Measurements from ENCODE around the gene GOLGA8T.
"Not testable (repeated sequence)": the region's sequence is repeated elsewhere in the genome, so short reads cannot be mapped to it uniquely, and the experiment has no call there.

- not testable (repeated sequence) for TF ChIP-seq CTCF (IDR thresholded peaks at IDR 0.05; ENCODE audit: extremely low read depth in 1 of 2, insufficient read depth in 1 of 2, low read depth in 1 of 2, low read length in 2 of 2); POLR2A (IDR thresholded peaks at IDR 0.05; ENCODE audit: low read depth, low read length); EZH2 (IDR thresholded peaks at IDR 0.05; ENCODE audit: borderline replicate concordance, low read depth, low read length, severe bottlenecking)
Measured at GRCh38 chr15:30191143-30191542, 56.3 kb downstream of the GOLGA8T start.
